K562 (cell line): ENCODE data around the gene VEZF1. TPM values are rescaled to one million over a fixed set of nuclear protein-coding genes. Genes with fewer than 3 reads are reported as not detected.

ENCODE experiments used
- FOXJ3 ChIP-seq: sonication (generic); formaldehyde crosslinking; IDR thresholded peaks from 2 replicates; pipeline ENCODE4 v1.4.0; 2020; ENCODE audit warnings: mild to moderate bottlenecking, missing genetic modification reagents
- KDM5B ChIP-seq: fragments of 200-600 bp; sonication (generic); IDR thresholded peaks from 2 replicates; pipeline ENCODE4 v1.6.1; 2012; ENCODE audit warnings: low read depth, mild to moderate bottlenecking, moderate library complexity, low read length, control low read depth, inconsistent platforms; ENCODE audit not compliant: insufficient replicate concordance
- PRDM10 ChIP-seq: fragments of 450-650 bp; IDR thresholded peaks from 2 replicates; pipeline ENCODE4 v1.6.1; 2018; ENCODE audit not compliant: partially characterized antibody
- RERE ChIP-seq: sonication (generic); formaldehyde crosslinking; IDR thresholded peaks from 2 replicates; pipeline ENCODE4 v1.8.0; 2023; ENCODE audit warnings: missing genetic modification reagents, mild to moderate bottlenecking, borderline replicate concordance
- THRAP3 ChIP-seq: fragments of 450-650 bp; IDR thresholded peaks from 2 replicates; pipeline ENCODE4 v1.6.1; 2016; ENCODE audit warnings: mild to moderate bottlenecking, inconsistent platforms, borderline replicate concordance
- polyA plus RNA-seq, 8 experiments: library from polyadenylated mRNA; depleted of rRNA in 4 of 8; stranded (reverse) in 5 of 8; unstranded in 3 of 8; fragments of >200 nt; fragmentation: Nextera tagmentation in 2 of 8; fragmentation: Illumina TruSeq in 1 of 8; extraction: Ambion mirVana in 2 of 8; extraction: Trizol in 1 of 8; gene quantifications; 2 replicates each; pipeline versions ENCODE4 v1.2.1 to v1.2.3, GENCODE V29; 2011 to 2014; ENCODE audit warnings: inconsistent platforms in 1 of 8, missing spikeins in 1 of 8
- total RNA-seq, 7 experiments: library from RNA; depleted of rRNA in 6 of 7; stranded (reverse); fragments of >200 nt in 6 of 7; fragmentation: Illumina TruSeq in 2 of 7; extraction: Trizol in 2 of 7; gene quantifications; 2 replicates each; pipeline versions ENCODE4 v1.2.1 to v1.2.3, GENCODE V29; 2011 to 2021; ENCODE audit warnings: low replicate concordance in 1 of 7

The VEZF1 gene
- total and polyA plus RNA-seq, 9 of the 15 experiments (the other 6 are each of a cell fraction or from before 2014, with no cell fraction given), result 9.5 to 33.4 (median 22.1) TPM

- TF ChIP-seq KDM5B (peak; percentile 51), PRDM10 (no peak), RERE (no peak), THRAP3 (0 out of 2 replicates have a peak, but pooled peaks have one; percentile 17), FOXJ3 (CRISPR knock-in tag) (no peak)
- TF ChIP-seq, all 486 proteins: peak for 9
Observed at GRCh38 chr17:58001461-58002124, 13.5 kb upstream of the VEZF1 start (continued).
